ENCODE results near the gene HSPA4.
"Not testable (repeated sequence)": the region's sequence is repeated elsewhere in the genome, so short reads cannot be mapped to it uniquely, and the experiment has no call there.

The HSPA4 gene

DNA sequence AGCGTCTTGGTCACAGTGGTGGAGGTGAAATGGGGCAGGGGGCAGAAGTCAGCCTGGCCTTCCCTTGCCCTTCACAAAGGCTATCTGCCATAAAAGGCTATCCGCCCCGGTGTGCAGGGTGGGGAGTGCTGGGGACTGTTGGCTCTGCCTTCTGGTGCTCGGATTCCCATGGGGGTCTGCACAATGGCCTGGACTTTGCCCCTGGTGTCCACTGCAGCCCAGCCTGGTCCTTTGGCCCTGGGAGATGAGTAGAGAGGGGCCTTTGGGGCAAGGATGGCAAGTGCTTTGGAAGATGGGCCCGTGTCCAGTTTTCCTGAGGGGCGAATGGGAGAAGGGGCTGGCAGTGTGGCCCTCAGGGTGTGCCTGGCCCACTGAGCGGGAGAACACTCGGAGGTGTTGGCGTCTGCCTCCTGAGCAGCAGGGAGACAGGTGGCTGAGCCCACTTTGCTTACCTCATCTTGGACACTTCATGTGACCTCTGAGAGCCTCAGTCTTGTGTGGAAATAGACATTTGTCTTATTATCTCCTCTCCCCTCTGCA is 69.9 kb downstream of the HSPA4 start:
- DNase-seq (ENCODE audit: low spot score) (no peak), FAIRE-seq (no peak)

DNA sequence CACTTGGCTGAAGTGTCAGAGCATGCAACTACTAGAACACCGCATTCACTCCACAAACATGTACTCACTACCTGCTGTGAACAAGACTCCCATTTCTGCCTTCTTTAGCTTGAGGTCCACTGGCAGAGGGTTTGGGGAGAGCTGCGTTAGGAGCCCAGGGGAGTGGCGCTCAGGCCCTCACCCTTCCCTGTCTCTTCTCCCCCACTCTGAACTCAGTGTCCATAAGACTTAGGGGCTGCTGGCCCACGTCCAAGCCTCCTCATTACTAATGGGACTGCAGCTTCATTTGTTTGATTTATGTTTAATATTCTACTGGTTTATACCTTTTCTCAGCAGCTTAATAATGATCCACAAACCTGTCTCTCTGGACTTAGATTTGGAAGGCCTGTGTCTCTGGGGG is 70.9 kb downstream of the HSPA4 start:
- DNase-seq (ENCODE audit: low spot score) (no peak), FAIRE-seq (no peak)

- FAIRE-seq (no peak), DNase-seq (ENCODE audit: low spot score) (no peak)
Measured at GRCh38 chr5:133123297-133123696, 71.5 kb downstream of the HSPA4 start.

- DNase-seq (ENCODE audit: low spot score) (no peak), FAIRE-seq (no peak)
Measured at GRCh38 chr5:133124891-133125290, 73.1 kb downstream of the HSPA4 start.

GRCh38 chr5:133128066-133128465 is 76.3 kb downstream of the HSPA4 start:
- DNase-seq (ENCODE audit: low spot score) (no peak), FAIRE-seq (no peak)

GRCh38 chr5:133129289-133129688 is 77.5 kb downstream of the HSPA4 start:
- no peak for DNase-seq (ENCODE audit: low spot score)

DNA sequence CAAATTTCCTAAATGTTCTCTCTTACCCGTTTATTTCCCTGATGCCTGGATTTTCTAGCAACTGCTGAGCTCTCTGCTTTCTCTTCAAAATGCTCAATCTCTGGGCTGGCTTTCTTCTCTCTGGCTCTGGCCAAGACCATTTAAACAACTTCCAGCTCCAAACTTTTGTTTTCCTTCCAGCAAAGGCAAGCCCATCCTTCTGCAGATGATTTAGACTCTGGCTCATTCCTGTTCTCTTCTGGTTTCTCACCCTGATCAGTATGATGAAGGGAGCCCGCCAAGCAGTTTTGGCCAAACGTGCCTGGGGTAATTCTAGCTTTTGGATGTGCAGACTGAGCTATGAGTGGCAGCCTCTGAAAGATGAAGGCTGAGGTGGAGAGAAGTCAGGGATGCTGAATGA is 78.1 kb downstream of the HSPA4 start:
- no peak for FAIRE-seq
- DNase-seq (ENCODE audit: low spot score) = no peak

More at GRCh38 chr5:133129289-133129688, 77.5 kb downstream of the HSPA4 start:
- FAIRE-seq = no peak

DNA sequence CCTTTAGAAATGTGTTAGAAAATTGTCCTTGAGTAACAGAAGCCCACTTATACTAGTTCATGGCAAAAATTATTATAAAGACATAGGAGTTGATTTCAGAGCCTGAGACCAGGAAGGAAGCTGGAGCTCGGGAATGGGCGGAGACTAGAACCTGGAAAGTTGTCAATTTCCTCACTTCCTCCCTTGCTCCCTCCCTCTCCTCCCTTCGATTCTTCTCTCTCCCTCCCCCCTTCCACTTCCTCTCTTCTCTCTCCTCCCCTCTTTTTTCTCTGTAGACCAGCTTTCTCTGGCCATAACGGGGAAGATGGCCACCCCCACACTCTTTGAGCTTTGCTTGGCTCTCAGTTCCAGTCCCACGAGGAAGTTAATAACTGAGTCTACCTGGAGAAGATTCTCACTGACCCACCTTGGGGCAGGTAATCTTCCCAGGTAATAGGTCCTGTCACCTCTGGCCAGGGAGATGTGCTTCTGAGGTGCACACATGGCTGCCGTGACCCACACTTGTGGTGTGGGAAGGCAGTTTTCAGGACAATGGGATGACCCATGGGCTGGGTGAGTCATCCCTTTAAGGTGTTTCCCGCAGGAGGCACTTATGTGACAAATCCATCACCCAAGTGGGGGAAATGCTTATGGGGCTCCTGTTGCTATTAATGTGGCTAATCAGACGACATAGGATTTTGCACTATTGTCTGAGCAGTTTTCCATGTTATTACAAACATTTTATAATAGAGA is 78.7 kb downstream of the HSPA4 start:
- FAIRE-seq (no peak), DNase-seq (ENCODE audit: low spot score) (no peak)

GRCh38 chr5:133132717-133133116 is 80.9 kb downstream of the HSPA4 start:
- no peak for DNase-seq (ENCODE audit: low spot score)
- FAIRE-seq = no peak

DNA sequence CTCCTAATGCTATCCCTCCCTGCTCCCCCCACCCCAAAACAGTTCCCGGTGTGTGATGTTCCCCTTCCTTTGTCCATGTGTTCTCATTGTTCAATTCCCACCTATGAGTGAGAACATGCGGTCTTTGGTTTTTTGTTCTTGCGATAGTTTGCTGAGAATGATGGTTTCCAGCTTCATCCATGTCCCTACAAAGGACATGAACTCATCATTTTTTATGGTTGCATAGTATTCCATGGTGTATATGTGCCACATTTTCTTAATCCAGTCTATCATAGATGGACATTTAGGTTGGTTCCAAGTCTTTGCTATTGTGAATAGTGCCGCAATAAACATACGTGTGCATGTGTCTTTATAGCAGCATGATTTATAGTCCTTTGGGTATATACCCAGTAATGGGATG is 81.4 kb downstream of the HSPA4 start:
- DNase-seq (ENCODE audit: low spot score) = not testable (repeated sequence)

GRCh38 chr5:133136890-133137289 is 85.1 kb downstream of the HSPA4 start:
- not testable (repeated sequence) for FAIRE-seq

More for the DNA sequence above, 81.4 kb downstream of the HSPA4 start:
- FAIRE-seq = not testable (repeated sequence)

DNA sequence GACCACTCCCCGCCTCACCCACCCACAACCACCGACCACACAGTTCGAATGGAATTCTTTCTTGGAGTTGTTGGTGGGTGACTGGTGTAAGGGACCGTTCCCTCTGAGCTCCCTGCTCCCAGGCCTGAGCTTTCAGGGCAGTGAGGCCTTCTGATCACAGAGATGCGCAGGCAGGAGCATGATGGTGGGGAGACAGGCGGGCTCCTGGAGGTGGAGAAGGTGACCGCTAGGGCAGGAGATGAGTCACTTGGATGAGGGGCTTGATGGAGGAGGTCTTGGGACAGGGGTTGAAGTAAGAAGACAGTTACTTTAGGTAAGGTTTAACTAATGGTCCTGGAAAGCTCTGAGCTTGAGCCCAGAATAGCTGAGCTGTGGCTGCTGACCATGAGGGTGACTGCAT is 88.5 kb downstream of the HSPA4 start:
- FAIRE-seq (no peak), DNase-seq (ENCODE audit: low spot score) (no peak)

More at GRCh38 chr5:133136890-133137289, 85.1 kb downstream of the HSPA4 start:
- DNase-seq (ENCODE audit: low spot score) = not testable (repeated sequence)

- no peak for FAIRE-seq
Measured at GRCh38 chr5:133141746-133142145, 89.9 kb downstream of the HSPA4 start.

GRCh38 chr5:133142782-133143181 is 91.0 kb downstream of the HSPA4 start:
- DNase-seq (ENCODE audit: low spot score) = no peak
- FAIRE-seq = no peak

More at GRCh38 chr5:133141746-133142145, 89.9 kb downstream of the HSPA4 start:
- no peak for DNase-seq (ENCODE audit: low spot score)

GRCh38 chr5:133144245-133144981 is 92.6 kb downstream of the HSPA4 start:
- DNase-seq (ENCODE audit: low spot score) (no peak), FAIRE-seq (no peak)

- FAIRE-seq (no peak), DNase-seq (ENCODE audit: low spot score) (no peak)
Measured at GRCh38 chr5:133145436-133146170, 93.8 kb downstream of the HSPA4 start.

GRCh38 chr5:133147411-133147810 is 95.6 kb downstream of the HSPA4 start:
- DNase-seq (ENCODE audit: low spot score) (no peak), FAIRE-seq (no peak)

- no peak for DNase-seq (ENCODE audit: low spot score)
- no peak for FAIRE-seq
Measured at GRCh38 chr5:133147815-133148567, 96.2 kb downstream of the HSPA4 start.

DNA sequence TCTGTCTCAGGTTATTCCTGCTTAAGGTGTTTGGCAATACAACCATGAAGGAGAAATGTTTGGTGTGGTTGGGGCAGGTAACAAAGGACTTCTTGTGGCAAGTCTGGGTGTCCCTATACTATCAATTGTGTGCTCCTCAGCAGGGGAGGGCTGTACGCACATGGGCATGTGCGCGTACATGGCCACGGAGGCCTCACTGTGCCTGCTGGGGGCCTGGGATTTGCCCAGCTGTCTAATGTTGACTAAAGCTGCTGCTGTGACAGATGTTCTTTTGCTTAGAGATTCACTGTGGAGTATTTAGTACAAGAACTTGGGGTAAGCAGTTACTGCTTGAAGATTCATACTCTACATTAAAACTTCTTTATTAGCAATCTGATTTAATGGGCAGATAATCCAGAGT is 97.5 kb downstream of the HSPA4 start:
- FAIRE-seq (no peak), DNase-seq (ENCODE audit: low spot score) (no peak)

DNA sequence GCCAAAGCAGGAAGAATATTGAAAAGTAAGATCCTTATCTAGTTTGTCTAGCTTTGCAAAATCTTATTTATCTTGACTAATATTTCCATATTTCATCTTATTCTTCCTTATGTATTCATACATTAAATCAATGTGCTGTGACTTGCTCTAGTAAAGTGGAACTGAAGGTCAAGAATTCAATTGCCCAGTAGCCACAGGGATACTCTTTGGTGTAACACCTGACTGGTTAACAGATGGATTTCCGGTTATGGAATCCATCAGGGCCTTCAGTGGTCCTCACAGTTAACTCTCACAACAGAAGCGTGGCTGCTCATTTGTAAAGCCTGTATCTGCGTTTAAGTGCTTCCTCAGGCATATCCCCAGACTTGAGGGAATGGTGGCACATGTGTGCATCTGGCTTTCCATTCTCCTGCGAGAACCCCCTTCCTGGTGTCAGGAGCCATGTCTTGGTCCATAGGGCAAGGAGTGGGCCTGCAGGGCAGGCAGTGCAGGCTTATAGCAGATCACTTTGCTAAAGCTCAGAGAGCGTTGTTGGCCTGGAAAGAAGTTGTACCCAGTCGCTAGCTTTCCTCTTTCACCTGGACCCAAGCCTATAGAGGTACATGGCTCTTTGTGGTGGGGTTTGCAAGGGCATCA is 99.2 kb downstream of the HSPA4 start:
- DNase-seq (ENCODE audit: low spot score) = no peak
- FAIRE-seq = no peak

Data from RCC 7860 (cell line).